Vagina (tissue), 2 donors: ENCODE results near the gene COL9A3.
"Not testable (repeated sequence)": the region's sequence is repeated elsewhere in the genome, so short reads cannot be mapped to it uniquely, and the experiment has no call there.

Experiments
- CTCF ChIP-seq, 3 experiments: fragments of 450-650 bp in 2 of 3; fragments of 200-600 bp in 1 of 3; sonication (generic) in 1 of 3; IDR thresholded peaks; one replicate each; pipeline ENCODE4 v1.5.1; 2017 to 2019; ENCODE audit warnings: antibody characterized with exemption in 3 of 3, mild to moderate bottlenecking in 2 of 3, moderate library complexity in 2 of 3
- POLR2A ChIP-seq, 2 donors: fragments of 450-650 bp; IDR thresholded peaks; one replicate each; pipeline ENCODE4 v1.6.1; 2017; ENCODE audit warnings: antibody characterized with exemption in 2 of 2, mild to moderate bottlenecking in 2 of 2, moderate library complexity in 2 of 2
- POLR2AphosphoS5 ChIP-seq, 2 donors: sonication (generic); formaldehyde crosslinking; IDR thresholded peaks; one replicate each; pipeline ENCODE4 v1.9.0; 2017; ENCODE audit warnings: antibody characterized with exemption in 2 of 2, mild to moderate bottlenecking in 2 of 2, low read depth in 1 of 2; ENCODE audit not compliant: insufficient read depth in 1 of 2

- TF ChIP-seq CTCF (IDR thresholded peaks at IDR 0.05): peak; percentile 41 to 53 (median 48)
- not testable (repeated sequence) for TF ChIP-seq POLR2A (IDR thresholded peaks at IDR 0.05); POLR2AphosphoS5 (IDR thresholded peaks at IDR 0.05; ENCODE audit: insufficient read depth in 1 of 2, low read depth in 1 of 2)
These were observed 56.8 kb downstream of the COL9A3 start for GRCh38 chr20:62873681-62874031.
